Measurements from ENCODE around the gene IRGQ. TPM values are rescaled to one million over a fixed set of nuclear protein-coding genes. Genes with fewer than 3 reads are reported as not detected.

The IRGQ gene
- total RNA-seq, 4 donors from 2014 or later, result 9.6 to 18.4 (median 15.1) TPM

GRCh38 chr19:43612374-43612773 lies 16.4 kb upstream of the IRGQ start:
- TF ChIP-seq POLR2A (IDR thresholded peaks at IDR 0.05) (no peak), CTCF (IDR thresholded peaks at IDR 0.05) (no peak)
- 91 to 100% methylated on average over 4 to 6 of the region's 12 CpGs for WGBS, 2 donors
- Histone ChIP-seq H3K36me3 (peaks cover 4 to 56% (median 6%) of the 10 kb centered on the region in 3 donors), H3K4me1 (peaks cover 0 to 9% (median 3%) of the 10 kb centered on the region in 3 donors), H3K4me3 (no peak overlapping the region), H3K9me3 (no peaks in the 10 kb centered on the region), H3K27ac (no peak overlapping the region), H3K27me3 (no peaks in the 10 kb centered on the region)
- no peak for DNase-seq
- intact Hi-C loops (cut with DNase I), result no loop called here

GRCh38 chr19:43611788-43612187 lies 15.9 kb upstream of the IRGQ start, which contains the start of gene SRRM5:
TSS of gene SRRM5 (plus strand) at chr19:43612088. CDS start at chr19:43612122, 34 bp downstream.
- Histone ChIP-seq H3K4me1 (peaks cover 3 to 15% (median 3%) of the 10 kb centered on the region in 3 donors), H3K27ac (no peak within 1 kb of the TSS), H3K36me3 (peaks cover 4 to 61% (median 6%) of the 10 kb centered on the region in 3 donors), H3K27me3 (no peaks in the 10 kb centered on the region), H3K4me3 (no peak within 1 kb of the TSS), H3K9me3 (no peaks in the 10 kb centered on the region)
- 75 to 98% methylated on average over 3 of the region's 3 CpGs for WGBS, 2 donors
- no peak for DNase-seq
- TF ChIP-seq POLR2A (IDR thresholded peaks at IDR 0.05) (no peak), CTCF (IDR thresholded peaks at IDR 0.05) (no peak)
- intact Hi-C loops (cut with DNase I), result no loop called here

- no peaks in the 10 kb centered on the region for H3K27me3 ChIP-seq
- TF ChIP-seq CTCF (IDR thresholded peaks at IDR 0.05) (no peak), POLR2A (IDR thresholded peaks at IDR 0.05) (no peak)
- H3K9me3 ChIP-seq, result no peaks in the 10 kb centered on the region
- H3K4me3 ChIP-seq, result no peak overlapping the region
- H3K27ac ChIP-seq, result no peak overlapping the region
- H3K4me1 ChIP-seq, result peaks cover 0 to 23% (median 9%) of the 10 kb centered on the region in 3 donors
- WGBS, 2 donors, result 53 to 67% methylated on average over 2 to 3 of the region's 3 CpGs
- DNase-seq, result no peak
- intact Hi-C loops (cut with DNase I), result no loop called here
- H3K36me3 ChIP-seq, result peaks cover 4 to 67% (median 6%) of the 10 kb centered on the region in 3 donors
Observed at GRCh38 chr19:43610493-43610892, 14.6 kb upstream of the IRGQ start.

GRCh38 chr19:43609872-43610271 lies 13.9 kb upstream of the IRGQ start:
- H3K27ac ChIP-seq, result no peak overlapping the region
- H3K4me1 ChIP-seq, result peaks cover 0 to 23% (median 9%) of the 10 kb centered on the region in 3 donors
- WGBS, 2 donors, result 81 to 89% methylated on average over 7 of the region's 7 CpGs
- peaks cover 4 to 67% (median 6%) of the 10 kb centered on the region in 3 donors for H3K36me3 ChIP-seq
- DNase-seq, result no peak
- H3K4me3 ChIP-seq, result no peak overlapping the region
- TF ChIP-seq POLR2A (IDR thresholded peaks at IDR 0.05) (no peak), CTCF (IDR thresholded peaks at IDR 0.05) (no peak)
- H3K27me3 ChIP-seq, result no peaks in the 10 kb centered on the region
- H3K9me3 ChIP-seq, result no peaks in the 10 kb centered on the region
- intact Hi-C loops (cut with DNase I), result loop anchor here (10.0 kb wide), 1 partner anchor 45 kb away; no protein-coding TSS in a partner anchor

- DNase-seq, result no peak
Observed at GRCh38 chr19:43607238-43608205, 11.6 kb upstream of the IRGQ start.

More at GRCh38 chr19:43607238-43608205, 11.6 kb upstream of the IRGQ start:
- Histone ChIP-seq H3K27ac (peak overlapping the region; percentile 12 to 70 (median 54)), H3K9me3 (no peaks in the 10 kb centered on the region), H3K4me3 (no peak overlapping the region), H3K36me3 (peaks cover 4 to 54% (median 6%) of the 10 kb centered on the region in 3 donors), H3K27me3 (no peaks in the 10 kb centered on the region), H3K4me1 (peaks cover 0 to 23% (median 9%) of the 10 kb centered on the region in 3 donors)
- 74 to 77% methylated on average over 8 to 11 of the region's 28 CpGs for WGBS, 2 donors
- no peak for TF ChIP-seq CTCF (IDR thresholded peaks at IDR 0.05)
- TF ChIP-seq POLR2A (IDR thresholded peaks at IDR 0.05), result no peak
- intact Hi-C loops (cut with DNase I), result loop anchor here (10.0 kb wide), 1 partner anchor 47 kb away; no protein-coding TSS in a partner anchor

Data from esophagus squamous epithelium (tissue), 5 donors.